Body of pancreas (tissue), 4 donors: ENCODE measurements around the gene DPYD. TPM values are rescaled to one million over a fixed set of nuclear protein-coding genes. Genes with fewer than 3 reads are reported as not detected.

ENCODE experiments used
- ATAC-seq: fragments of 150-250 bp; one replicate; pipeline ENCODE4 v1.9.1; 2016
- DNase-seq, 4 donors: peaks; one replicate each; pipeline ENCODE4 v3.0.0-alpha.2; 2019
- H3K27ac ChIP-seq, 4 donors: fragments of 200-600 bp; sonication (generic); 1 replicate in 3 of 4; 2 replicates in 1 of 4; pipeline versions ENCODE4 v1.5.1 to v1.6.1; 2016 to 2019; ENCODE audit warnings: mild to moderate bottlenecking in 1 of 4, mixed read lengths in 1 of 4, moderate library complexity in 1 of 4
- H3K27me3 ChIP-seq, 2 donors: fragments of 200-600 bp; sonication (generic); one replicate each; pipeline ENCODE4 v1.6.0; 2016; ENCODE audit warnings: mild to moderate bottlenecking in 1 of 2
- H3K36me3 ChIP-seq, 2 donors: fragments of 200-600 bp; sonication (generic); replicated peaks in 1 of 2; 2 replicates each; pipeline ENCODE4 v1.5.1; 2016; ENCODE audit warnings: low read depth in 2 of 2; ENCODE audit not compliant: insufficient read depth in 1 of 2
- H3K4me1 ChIP-seq: fragments of 200-600 bp; sonication (generic); one replicate; pipeline ENCODE4 v1.6.0; 2016
- H3K4me3 ChIP-seq, 2 donors: fragments of 200-600 bp; sonication (generic); 1 replicate in 1 of 2; 2 replicates in 1 of 2; pipeline ENCODE4 v1.5.1; 2016 to 2019
- H3K9me3 ChIP-seq, 3 donors: fragments of 200-600 bp; sonication (generic); 1 replicate in 2 of 3; 2 replicates in 1 of 3; pipeline ENCODE4 v1.5.1; 2016
- CTCF ChIP-seq, 7 experiments: fragments of 450-650 bp in 4 of 7; fragments of 200-600 bp in 3 of 7; sonication (generic) in 3 of 7; IDR thresholded peaks; one replicate each; pipeline ENCODE4 v1.5.1; 2016 to 2019; ENCODE audit warnings: antibody characterized with exemption in 7 of 7
- POLR2A ChIP-seq, 3 donors: fragments of 450-650 bp; IDR thresholded peaks; one replicate each; pipeline ENCODE4 v1.6.1; 2016; ENCODE audit warnings: antibody characterized with exemption in 3 of 3, mild to moderate bottlenecking in 2 of 3
- WGBS, 2 donors: methylation state at CpG; one replicate each; pipeline ENCODE4 v1.1.5; 2017; 5-methylcytosine and 5-hydroxymethylcytosine counted together
- intact Hi-C: fragments of 100-400 bp; cut with DNase I; formaldehyde crosslinking; loops from one replicate; pipeline ENCODE4 v1.15.1; 2023
- total RNA-seq, 2 donors: library from RNA; depleted of rRNA; stranded (reverse); fragments of >200 nt; gene quantifications; one replicate each; pipeline ENCODE4 v1.1.0, GENCODE V29; 2016

The DPYD gene
- total RNA-seq, 2 donors from 2014 or later: 13.8 to 17.1 TPM

GRCh38 chr1:97158691-97159096, 762.1 kb downstream of the DPYD start:
- TF ChIP-seq POLR2A (IDR thresholded peaks at IDR 0.05) (no peak), CTCF (IDR thresholded peaks at IDR 0.05) (no peak)
- no peak overlapping the region for H3K4me3 ChIP-seq
- no peaks in the 10 kb centered on the region for H3K36me3 ChIP-seq
- DNase-seq (no peak), ATAC-seq (no peak)
- no peaks in the 10 kb centered on the region for H3K4me1 ChIP-seq
- no peak overlapping the region for H3K27ac ChIP-seq
- intact Hi-C loops: no loop called here
- H3K27me3 ChIP-seq: no peaks in the 10 kb centered on the region
- no peaks in the 10 kb centered on the region for H3K9me3 ChIP-seq
- WGBS, 2 donors: 15 to 35% methylated on average over 1 of the region's 1 CpG

GRCh38 chr1:97157991-97158390, 762.8 kb downstream of the DPYD start:
- TF ChIP-seq CTCF (IDR thresholded peaks at IDR 0.05) (no peak), POLR2A (IDR thresholded peaks at IDR 0.05) (no peak)
- Histone ChIP-seq H3K4me3 (no peak overlapping the region), H3K27me3 (no peaks in the 10 kb centered on the region), H3K36me3 (no peaks in the 10 kb centered on the region), H3K4me1 (no peaks in the 10 kb centered on the region), H3K9me3 (no peaks in the 10 kb centered on the region), H3K27ac (no peak overlapping the region)
- 92% methylated on average over 1 of the region's 1 CpG for WGBS, 2 donors
- ATAC-seq: no peak
- intact Hi-C loops: no loop called here
- DNase-seq: no peak

GRCh38 chr1:97151651-97152050, 769.2 kb downstream of the DPYD start:
- TF ChIP-seq CTCF (IDR thresholded peaks at IDR 0.05) (no peak), POLR2A (IDR thresholded peaks at IDR 0.05) (no peak)
- H3K4me1 ChIP-seq: no peaks in the 10 kb centered on the region
- no peak overlapping the region for H3K27ac ChIP-seq
- H3K36me3 ChIP-seq: no peaks in the 10 kb centered on the region
- no peak overlapping the region for H3K4me3 ChIP-seq
- H3K27me3 ChIP-seq: no peaks in the 10 kb centered on the region
- no peaks in the 10 kb centered on the region for H3K9me3 ChIP-seq
- no peak for ATAC-seq
- DNase-seq: no peak
- intact Hi-C loops: no loop called here

- TF ChIP-seq POLR2A (IDR thresholded peaks at IDR 0.05) (no peak), CTCF (IDR thresholded peaks at IDR 0.05) (no peak)
- Histone ChIP-seq H3K9me3 (no peaks in the 10 kb centered on the region), H3K27me3 (no peaks in the 10 kb centered on the region), H3K36me3 (no peaks in the 10 kb centered on the region), H3K4me1 (no peaks in the 10 kb centered on the region), H3K4me3 (no peak overlapping the region), H3K27ac (no peak overlapping the region)
- DNase-seq (no peak), ATAC-seq (no peak)
- intact Hi-C loops: no loop called here
- 78 to 80% methylated on average over 6 of the region's 6 CpGs for whole genome bisulfite sequencing, 2 donors
These were observed 775.4 kb downstream of the DPYD start for GRCh38 chr1:97145321-97145956.

- ATAC-seq (no peak), DNase-seq (no peak)
- no peak overlapping the region for H3K27ac ChIP-seq
- no peaks in the 10 kb centered on the region for H3K36me3 ChIP-seq
- H3K4me3 ChIP-seq: no peak overlapping the region
- intact Hi-C loops: no loop called here
- H3K27me3 ChIP-seq: no peaks in the 10 kb centered on the region
- H3K9me3 ChIP-seq: no peaks in the 10 kb centered on the region
- TF ChIP-seq POLR2A (IDR thresholded peaks at IDR 0.05): no peak
- TF ChIP-seq CTCF (IDR thresholded peaks at IDR 0.05): no peak
- no peaks in the 10 kb centered on the region for H3K4me1 ChIP-seq
These were observed 776.3 kb downstream of the DPYD start for GRCh38 chr1:97144527-97144926.
